Raji (cell line): ENCODE measurements around the gene ACOT8.

Experiments used
- POLR2A ChIP-seq: IDR thresholded peaks from 2 replicates; pipeline ENCODE4 v1.6.1; 2011; ENCODE audit warnings: low read depth, low read length, control low read depth; ENCODE audit not compliant: insufficient read depth

Gene ACOT8

DNA sequence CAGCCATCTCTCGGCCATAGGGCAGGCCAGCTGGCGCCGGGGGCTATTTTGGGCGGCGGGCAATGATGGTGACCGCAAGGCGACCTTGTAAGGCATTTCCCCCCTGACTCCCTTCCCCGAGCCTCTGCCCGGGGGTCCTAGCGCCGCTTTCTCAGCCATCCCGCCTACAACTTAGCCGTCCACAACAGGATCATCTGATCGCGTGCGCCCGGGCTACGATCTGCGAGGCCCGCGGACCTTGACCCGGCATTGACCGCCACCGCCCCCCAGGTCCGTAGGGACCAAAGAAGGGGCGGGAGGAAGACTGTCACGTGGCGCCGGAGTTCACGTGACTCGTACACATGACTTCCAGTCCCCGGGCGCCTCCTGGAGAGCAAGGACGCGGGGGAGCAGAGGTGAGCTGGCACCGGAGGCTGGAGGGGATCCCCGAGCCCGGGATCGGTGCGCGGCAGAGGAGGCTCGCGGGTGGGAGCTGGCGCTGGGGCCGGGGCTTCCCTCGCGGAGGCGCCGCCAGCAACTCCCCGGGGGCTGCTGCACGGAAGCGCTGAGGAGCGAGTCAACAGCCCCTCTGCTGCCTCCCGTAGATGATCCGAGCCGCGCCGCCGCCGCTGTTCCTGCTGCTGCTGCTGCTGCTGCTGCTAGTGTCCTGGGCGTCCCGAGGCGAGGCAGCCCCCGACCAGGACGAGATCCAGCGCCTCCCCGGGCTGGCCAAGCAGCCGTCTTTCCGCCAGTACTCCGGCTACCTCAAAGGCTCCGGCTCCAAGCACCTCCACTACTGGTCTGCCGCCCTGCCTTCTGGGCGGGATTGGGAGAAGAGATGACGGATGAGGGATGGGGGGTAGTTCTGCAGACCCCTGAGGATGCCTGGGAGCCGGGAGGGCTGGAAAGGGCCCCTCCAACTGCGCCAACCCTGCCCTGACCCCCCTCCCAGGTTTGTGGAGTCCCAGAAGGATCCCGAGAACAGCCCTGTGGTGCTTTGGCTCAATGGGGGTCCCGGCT lies 34.1 kb upstream of the ACOT8 start, which contains the start of the genes CTSA and NEURL2:
CTSA (plus strand) TSS at position 351 of the 999 bp plus-strand sequence; CDS start at position 585, 234 bp downstream.
NEURL2 (minus strand) TSS at position 224 of the 999 bp plus-strand sequence; CDS start at position 7, 217 bp downstream.
- peak; percentile 72 for TF ChIP-seq POLR2A

DNA sequence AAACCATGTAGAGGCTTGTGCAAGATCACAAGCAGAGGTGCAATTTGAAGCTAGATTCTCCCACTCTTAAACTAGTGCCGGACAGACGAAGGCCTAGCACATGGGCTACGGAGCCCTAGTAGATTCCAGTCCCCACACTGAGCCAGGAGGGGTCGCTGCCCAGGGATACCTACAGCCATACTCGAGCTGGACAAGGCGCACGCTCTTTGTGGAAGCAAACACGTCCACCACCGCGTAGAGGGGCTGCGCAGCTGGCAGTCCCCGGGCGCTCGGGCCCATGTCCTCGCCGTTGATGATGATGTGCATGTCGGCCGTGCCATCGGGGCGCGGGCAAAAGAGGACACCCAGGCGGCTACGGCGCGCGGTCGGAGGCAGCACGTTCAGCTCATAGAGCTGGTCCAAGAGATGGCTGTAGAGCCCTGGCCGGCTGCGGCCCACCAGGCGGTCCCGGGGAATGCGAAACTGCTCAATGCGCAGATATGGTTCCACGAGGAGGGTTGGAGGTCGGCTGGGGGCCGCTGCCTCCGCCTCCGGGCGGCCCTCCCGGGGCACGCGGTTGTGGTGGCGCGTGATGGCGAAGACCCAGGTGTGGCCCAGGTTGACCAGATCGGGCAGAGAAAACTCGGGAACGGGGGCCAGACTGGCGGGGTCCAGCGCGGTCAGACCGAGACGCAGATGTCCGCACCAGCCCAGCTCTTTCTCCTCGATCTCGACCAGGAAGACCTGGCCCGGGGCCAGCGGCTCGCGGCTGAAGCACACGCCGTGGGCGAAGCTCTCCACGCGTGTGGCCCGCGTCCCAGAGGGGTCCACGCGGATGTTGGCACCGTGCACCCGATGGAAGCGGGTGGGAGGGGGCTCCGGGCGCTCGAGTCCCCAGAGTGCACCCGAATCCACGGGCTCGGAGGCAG lies 33.1 kb upstream of the ACOT8 start:
- TF ChIP-seq POLR2A, result no peak

DNA sequence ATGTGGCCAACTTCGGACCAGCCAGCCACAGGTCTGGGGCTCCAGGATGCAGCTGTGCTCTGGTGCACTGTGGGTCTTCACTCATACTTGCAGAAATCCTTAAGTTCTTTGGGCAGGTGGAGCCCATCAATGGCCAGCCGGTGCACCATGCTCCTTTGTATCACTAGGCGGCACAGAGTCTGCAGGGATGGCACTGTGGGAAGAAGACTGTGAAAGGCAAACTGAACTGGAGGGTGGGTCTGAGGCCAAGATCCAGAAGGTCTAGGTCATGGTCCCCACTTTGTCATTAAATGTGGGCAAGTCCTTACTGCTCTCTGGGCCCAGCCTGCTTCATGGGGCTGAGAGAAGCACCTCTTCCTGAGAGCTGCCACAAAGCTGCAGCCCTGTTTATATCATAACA lies 31.5 kb upstream of the ACOT8 start:
- TF ChIP-seq POLR2A, result no peak

DNA sequence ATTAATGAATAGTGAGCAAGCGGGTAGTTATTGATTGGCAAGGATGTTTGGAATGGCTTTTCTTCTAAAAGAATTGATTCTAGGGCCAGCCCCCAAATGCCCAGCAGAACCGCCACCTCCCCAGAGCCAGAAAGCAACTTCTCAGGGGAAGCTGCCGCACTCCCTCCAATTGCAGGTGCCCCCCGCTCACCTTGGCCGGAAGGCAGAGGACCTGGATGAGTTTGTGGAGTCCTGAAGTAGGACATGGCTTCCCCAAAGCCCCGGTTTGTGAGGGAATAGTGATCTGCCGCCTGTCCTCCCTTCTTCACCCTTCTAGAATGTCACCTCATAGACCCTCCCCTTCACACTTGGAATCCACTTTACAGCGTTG lies 30.1 kb upstream of the ACOT8 start, which contains the start of gene SPATA25:
SPATA25 (minus strand) TSS at position 277 of the 370 bp plus-strand sequence; CDS start at position 245, 32 bp downstream.
- TF ChIP-seq POLR2A, result no peak

DNA sequence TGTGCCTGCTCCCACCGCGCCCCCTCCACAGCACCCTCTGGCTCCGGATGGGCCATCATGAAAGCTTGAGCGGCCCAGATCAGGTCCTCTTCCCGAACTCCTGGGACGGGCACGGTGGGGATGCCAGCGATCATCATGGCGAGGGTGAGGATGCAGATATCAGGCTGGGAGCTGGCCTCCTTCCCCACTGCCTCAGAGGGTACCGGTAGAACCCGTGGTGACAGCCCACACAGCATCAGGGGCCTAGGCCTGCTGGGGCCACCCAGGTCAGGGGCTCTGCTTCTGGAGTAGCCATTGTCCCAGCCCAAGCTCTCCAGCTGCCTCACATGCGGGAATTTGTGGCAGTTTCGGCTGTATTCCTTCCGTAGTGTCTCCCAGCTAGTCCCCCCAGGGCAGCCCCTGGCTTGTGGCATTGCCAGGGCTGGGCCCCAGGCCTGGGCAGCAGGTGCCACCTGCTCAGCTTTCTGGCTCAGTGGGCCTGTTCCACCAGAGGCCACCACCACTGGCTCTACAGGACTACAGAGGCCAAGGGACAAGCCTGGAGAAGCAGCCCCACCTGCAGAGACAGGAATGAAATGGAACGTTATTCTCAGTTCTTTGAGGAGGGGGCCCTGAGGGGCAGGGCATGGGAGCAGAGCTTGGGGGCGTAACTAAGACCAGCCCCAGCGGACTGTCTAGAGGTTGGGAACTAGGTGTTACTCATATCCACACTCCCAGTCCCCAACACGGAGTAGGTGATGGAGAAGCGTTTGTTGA lies 29.6 kb upstream of the ACOT8 start:
- no peak for TF ChIP-seq POLR2A

DNA sequence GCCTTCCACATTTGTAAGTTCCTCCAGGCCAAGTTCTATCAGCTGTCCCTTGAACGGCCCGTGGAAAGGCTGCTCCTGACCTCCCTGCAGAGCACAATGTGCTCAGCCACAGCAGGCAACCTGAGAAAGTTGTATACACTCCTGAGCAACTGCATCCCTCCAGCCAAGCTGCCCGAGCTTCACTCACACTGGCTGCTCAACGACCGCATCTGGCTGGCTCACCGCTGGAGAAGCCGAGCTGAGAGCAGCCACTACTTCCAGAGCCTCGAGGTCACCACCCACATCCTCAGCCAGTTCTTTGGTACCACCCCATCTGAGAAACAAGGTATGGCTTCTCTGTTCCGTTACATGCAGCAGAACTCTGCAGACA lies 25.9 kb upstream of the ACOT8 start:
- no peak for TF ChIP-seq POLR2A

DNA sequence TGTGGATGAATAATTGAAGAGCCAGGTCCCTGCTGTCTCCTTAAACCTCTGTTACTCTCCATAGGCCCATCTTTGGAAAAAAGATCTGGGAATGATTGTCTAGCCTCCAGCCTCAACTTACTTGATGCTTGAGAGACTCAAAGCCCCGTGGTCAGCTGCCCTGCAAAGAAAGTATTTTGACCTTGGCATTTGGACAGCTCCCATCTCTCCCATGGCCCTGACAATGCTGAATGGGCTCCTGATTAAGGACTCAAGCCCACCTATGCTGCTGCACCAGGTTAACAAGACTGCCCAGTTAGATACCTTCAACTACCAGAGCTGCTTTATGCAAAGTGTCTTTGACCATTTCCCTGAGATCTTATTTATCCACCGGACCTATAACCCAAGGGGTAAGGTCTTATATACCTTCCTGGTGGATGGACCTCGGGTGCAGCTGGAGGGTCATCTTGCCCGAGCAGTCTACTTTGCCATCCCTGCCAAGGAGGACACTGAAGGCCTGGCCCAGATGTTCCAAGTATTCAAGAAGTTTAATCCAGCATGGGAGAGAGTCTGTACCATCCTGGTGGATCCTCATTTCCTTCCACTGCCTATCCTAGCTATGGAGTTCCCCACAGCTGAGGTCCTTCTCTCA lies 25.4 kb upstream of the ACOT8 start:
- no peak for TF ChIP-seq POLR2A

DNA sequence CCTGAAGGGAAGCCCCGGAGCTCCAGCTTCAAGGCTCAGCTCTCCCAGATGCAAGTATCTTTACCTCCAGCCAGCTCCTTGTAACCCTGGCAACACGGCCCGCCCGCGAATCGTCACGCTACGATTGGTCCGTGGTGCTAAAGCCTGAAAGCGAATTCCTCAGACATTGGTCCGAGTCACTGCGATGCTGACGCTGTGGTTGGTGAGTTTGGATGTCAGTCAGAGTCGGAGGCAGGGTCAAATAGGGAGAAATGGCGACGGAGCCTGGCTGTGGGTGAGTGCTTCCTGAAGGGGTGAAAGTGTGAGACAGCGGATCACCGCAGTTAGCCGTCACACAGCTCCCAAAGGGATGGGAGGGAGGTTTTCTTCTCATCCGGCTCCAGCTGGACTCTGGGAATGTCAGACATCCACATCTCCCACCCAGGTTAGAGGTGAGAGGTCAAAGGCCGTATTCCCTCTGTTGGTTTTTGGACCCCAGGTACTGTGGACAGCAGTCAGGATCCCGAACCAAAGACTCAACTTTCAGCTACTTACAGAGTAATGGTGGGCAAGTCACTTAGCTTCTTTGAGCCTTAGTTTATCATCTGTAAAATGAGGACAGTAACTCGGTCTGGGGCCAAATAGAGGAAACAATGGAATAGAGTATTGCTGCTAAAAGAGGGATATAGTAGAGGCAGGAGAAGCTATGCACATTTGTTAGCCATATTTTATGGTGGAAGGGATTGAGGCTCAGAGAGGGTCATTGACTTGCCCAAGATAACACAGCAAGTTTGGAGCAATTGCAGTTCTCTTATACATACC lies 24.0 kb upstream of the ACOT8 start, which contains the start of gene ZSWIM1:
ZSWIM1 (plus strand) TSS at position 240 of the 801 bp plus-strand sequence. CDS start 1,366 bp downstream, outside the sequence.
- TF ChIP-seq POLR2A, result peak; percentile 98

DNA sequence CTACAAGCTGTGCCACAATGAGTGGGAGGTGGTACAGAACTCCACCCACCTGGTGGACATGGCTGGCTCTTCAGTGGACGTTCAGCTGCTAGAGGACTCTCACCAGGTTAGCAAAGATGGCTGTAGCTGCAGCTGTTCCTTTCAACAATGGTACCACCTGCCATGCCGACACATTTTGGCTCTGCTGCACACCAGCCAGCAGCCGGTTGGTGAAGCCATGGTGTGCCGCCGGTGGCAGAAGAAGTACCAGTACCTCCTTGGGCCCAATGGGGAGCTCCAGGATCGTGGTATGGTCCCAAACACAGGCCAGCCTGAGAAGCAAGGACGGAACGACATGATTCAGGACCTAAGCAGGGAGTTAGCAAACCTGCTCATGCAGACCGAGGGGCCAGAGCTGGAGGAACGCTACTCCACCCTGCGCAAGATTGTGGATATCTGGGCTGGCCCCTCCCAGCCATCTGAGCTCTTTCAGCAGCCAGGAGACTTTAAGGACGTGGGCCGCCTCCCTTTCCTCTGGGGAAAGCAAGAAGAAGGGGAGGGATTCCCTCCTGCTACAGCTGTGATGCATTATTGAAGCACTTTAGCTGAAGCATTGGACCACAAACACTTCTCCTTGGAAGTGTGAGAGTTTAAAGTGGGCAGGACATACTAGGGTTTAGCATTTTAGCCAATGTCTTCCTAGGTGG lies 21.0 kb upstream of the ACOT8 start:
- TF ChIP-seq POLR2A, result no peak

DNA sequence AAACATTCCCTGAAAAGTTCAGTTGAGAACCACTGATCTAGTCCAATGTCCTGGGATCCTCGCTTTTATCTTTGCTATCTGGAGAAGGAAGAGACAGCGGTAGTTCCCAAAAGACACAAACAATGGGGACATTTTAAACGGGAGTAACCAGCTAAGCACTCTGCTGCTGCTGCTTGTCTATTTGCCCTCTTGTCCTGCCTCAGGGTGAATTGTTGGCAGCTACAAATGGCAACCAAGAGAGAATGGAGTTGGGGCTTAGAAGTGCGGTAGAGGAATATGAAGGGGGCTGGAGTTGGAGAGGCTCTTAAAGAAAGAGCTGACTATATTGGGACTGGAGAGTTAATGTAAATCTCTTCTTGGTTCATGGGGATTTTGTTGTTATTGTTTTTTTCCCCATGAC lies 17.4 kb upstream of the ACOT8 start:
- no peak for TF ChIP-seq POLR2A

DNA sequence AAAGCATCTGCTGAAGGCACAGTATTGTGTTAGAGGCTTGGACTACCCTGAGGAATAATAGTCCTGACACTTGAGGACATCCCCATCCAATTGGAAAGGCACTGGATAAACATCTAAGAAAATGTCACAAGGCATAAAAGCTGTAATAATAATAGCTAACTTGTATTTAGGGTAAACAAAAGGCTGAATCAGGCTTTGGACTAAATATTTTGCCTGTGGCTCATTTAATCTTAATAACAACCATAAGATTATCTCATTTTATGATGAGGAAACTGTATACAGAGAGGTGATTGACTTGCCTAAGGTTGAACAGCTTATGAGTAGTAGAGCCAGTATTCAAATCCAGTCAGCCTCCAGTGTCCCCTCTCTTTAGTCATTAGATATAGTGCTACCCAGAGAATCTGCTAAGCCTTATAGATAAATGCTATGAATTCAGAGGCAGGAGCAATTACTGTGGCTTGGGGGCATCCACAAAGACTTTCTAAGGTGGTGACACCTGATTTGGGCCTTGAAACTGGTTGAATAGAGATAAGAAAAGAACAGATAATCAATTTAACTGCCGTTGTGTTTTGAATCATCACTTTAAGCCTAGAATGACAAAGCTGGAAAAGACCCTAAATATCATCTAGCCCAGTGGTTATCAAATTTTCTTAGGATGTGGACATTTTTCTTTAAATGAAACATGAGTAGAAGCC lies 16.4 kb upstream of the ACOT8 start:
- TF ChIP-seq POLR2A, result no peak

DNA sequence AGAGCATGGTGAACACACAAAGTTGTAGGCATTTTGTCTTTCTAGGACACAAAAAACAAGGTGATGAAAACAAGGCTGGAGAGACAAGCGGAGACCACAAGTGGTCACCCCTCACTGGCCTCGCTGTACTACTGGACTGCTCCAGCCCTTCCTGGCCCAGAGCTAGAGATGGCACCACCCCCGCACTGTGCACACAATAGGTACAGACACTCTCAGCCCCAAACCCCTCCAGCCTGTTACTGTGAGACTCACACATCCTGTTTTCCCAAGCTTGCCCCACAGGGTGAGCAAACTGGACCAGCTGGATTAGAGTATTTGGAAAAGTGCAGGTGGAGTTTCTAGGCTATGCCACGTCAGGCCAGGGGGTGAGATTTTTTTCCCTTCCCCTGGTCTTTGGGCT lies 15.4 kb upstream of the ACOT8 start:
- TF ChIP-seq POLR2A, result no peak
